Cardiac fibroblast (primary cell): ENCODE data around the gene TNS3.

Experiments used
- DNase-seq, 2 donors: peaks; one replicate each; pipeline versions ENCODE4 v3.0.0 to v3.0.0-alpha.2; 2010; ENCODE audit warnings: low read depth in 2 of 2
- H3K4me3 ChIP-seq, 2 donors: replicated peaks in 1 of 2; 1 replicate in 1 of 2; 2 replicates in 1 of 2; pipeline ENCODE4 v1.5.1; 2011; ENCODE audit warnings: low read depth in 2 of 2, low read length in 2 of 2, mild to moderate bottlenecking in 2 of 2, moderate library complexity in 1 of 2
- CTCF ChIP-seq: IDR thresholded peaks from one replicate; pipeline ENCODE4 v1.5.1; 2011; ENCODE audit warnings: low read depth, mild to moderate bottlenecking, low read length, inconsistent platforms

Gene TNS3

DNA sequence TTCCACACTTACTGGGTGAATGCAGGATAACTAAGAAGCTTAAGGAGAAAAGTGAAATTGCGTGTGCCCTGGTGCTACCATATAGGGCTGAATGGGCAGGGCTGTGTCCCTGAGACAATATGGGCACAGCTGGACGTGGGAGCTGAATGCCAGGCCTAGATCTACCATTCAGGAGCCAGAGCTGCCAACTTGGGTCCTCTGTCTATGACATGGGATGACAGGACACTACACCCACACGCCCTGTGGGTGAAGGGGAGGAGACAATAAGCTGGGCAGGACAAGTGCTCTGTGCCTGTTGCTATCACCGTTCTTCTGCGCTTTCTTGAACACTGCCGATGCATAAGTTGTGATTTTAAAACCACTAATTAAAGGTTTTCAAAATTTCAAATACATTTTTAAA, 293.9 kb downstream of the TNS3 start:
- no peak for TF ChIP-seq CTCF
- DNase-seq, result no peak
- H3K4me3 ChIP-seq, result no peak overlapping the region

DNA sequence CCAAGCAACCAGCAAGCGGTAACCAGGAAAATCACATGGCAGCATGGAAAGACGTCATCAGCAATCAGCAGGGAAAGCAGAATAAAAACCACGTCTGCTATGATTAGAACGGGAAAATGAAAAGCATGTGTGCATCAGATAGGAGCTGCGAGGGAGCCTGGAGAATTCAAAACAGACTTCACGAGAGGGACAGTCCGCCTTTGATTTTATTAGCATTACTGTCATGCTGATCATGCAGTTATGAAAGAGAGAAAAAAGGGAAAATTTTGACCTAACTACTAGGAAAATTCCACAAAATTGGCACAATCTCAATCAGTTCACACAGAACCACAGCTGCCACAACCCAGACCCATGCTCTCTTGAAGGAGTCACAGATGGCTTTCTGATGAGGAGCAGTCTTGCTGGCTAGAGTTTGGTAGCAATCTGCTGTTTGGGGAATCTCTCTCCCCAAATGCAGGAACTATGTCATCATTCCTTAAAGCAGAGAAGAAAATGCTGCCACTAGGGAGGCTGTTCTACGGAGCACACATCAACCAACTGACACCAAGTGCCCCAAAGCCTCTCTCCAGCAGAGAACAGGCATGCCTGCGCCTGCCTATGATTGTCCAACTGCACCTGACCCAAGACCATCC, 295.9 kb downstream of the TNS3 start:
- H3K4me3 ChIP-seq, result no peak overlapping the region
- TF ChIP-seq CTCF, result peak; percentile 19
- DNase-seq, result peak in 1 of 2 donors; percentile 17

- no peak overlapping the region for H3K4me3 ChIP-seq
- TF ChIP-seq CTCF, result no peak
- no peak for DNase-seq
Observed at GRCh38 chr7:47284691-47285635, 296.9 kb downstream of the TNS3 start.

DNA sequence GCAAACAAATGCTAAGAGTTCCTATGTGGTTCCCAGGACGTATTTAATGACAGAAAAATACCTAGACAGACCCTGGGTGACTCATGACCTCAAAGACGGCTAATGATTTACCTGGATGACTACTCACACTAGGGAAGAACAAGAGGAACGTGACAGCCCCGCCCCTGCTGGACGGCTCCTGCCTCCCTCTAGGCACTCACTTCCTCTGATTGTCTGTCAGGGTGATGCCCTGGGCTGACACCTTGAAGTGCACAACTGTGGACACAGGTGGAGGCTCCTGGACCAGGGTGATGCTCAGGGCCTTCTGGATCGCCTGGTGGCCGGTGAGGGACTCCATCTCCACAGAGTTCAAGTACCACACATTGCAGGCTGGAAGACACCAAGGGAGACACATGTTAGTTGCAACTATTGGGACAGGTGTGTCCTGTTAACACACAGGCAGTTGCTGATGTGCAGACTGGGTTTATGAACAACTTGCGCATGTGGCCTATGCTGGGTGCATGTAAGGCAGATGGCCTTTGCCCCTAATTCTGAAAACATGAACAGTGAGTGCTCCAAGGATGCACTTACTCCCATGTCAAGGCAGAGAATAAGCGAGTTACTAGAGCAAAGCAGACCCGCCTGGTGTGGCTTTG, 298.3 kb downstream of the TNS3 start:
- H3K4me3 ChIP-seq, result no peak overlapping the region
- TF ChIP-seq CTCF, result no peak
- no peak for DNase-seq

- DNase-seq, result no peak
- no peak for TF ChIP-seq CTCF
- H3K4me3 ChIP-seq, result no peak overlapping the region
Observed at GRCh38 chr7:47282790-47283496, 299.0 kb downstream of the TNS3 start.

DNA sequence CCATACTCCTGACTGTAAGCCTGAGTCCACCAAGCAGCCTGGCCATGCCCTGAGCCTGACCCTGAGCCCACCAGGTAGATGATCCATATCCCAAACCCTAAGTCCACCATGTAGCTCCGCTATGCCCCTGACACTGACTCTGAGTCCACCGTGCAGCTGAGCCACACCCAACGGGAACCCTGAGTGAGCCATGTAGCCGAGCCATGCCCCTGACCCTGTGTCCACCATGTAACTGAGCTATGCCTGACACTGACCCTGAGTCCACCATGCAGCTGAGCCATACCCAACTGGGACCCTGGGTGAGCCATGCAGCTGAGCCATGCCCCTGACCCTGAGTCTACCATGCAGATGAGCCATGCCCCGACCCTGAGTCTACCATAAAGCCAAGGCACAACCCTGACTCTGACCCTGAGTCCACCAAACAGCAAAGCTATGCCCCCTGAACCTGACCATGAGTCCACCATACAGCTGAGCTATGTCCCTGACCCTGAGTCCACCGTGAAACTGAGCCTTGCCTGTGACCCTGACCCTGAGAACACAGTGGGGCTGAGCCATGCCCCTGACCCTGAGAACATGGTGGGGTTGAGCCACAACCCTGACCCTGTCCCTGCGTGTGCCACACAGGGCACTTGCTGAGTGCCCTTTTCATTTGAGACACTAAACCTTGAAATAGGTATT, 299.8 kb downstream of the TNS3 start:
- TF ChIP-seq CTCF, result no peak
- no peak overlapping the region for H3K4me3 ChIP-seq

More for the DNA sequence above, 299.8 kb downstream of the TNS3 start:
- no peak for DNase-seq
